HCT116 (cell line): Measurements from ENCODE around the gene KIAA0930. TPM values are rescaled to one million over a fixed set of nuclear protein-coding genes. Genes with fewer than 3 reads are reported as not detected.

ENCODE experiments used
- ATAC-seq: fragments of 200-7000 bp; cut with Tn5 transposase; 2 replicates; pipeline ENCODE4 v1.9.1; 2020; ENCODE audit warnings: mild to moderate bottlenecking, moderate library complexity
- BruUV-seq: library from RNA; stranded (reverse); fragments of 400-500 nt; replicated peaks from 2 replicates; lab custom pipeline; 2021; lab: Mats Ljungman, UMichigan
- CTCF ChIA-PET: fragments of 300-600 bp; sonication (Branson Sonifier 250); formaldehyde crosslinking; loops from one replicate; lab custom pipeline; 2021; ENCODE audit warnings: antibody characterized with exemption; lab: Charles Lee
- POLR2A ChIA-PET: fragments of 300-600, 350-600 bp; sonication (Branson Sonifier 250); formaldehyde crosslinking; loops from one replicate; lab custom pipeline; 2021; ENCODE audit warnings: antibody characterized with exemption; lab: Charles Lee
- RAD21 ChIA-PET, 2 experiments: fragments of 300-600 bp; sonication (Branson Sonifier 250); formaldehyde crosslinking; loops; one replicate each; lab custom pipeline; 2023; ENCODE audit warnings: low total read pairs in 2 of 2; ENCODE audit not compliant: uncharacterized antibody in 2 of 2, unreplicated experiment in 2 of 2, low non-redundant PET in 1 of 2; lab: Charles Lee
- DNase-seq: peaks from one replicate; pipeline ENCODE4 v3.0.0-alpha.2; 2010; ENCODE audit warnings: low read depth, low spot score
- H2AFZ ChIP-seq: fragments of 200-600 bp; shearing (Covaris generic), sonication (generic); 2 replicates; pipeline ENCODE4 v1.6.1; 2017; ENCODE audit warnings: low read depth, mixed run types, mixed read lengths, antibody characterized with exemption, low read length; ENCODE audit not compliant: poor library complexity, severe bottlenecking
- H3K27ac ChIP-seq: 2 replicates; pipeline ENCODE4 v1.5.1; 2012; ENCODE audit warnings: low read depth, low read length
- H3K27me3 ChIP-seq: fragments of 200-600 bp; sonication (generic); 2 replicates; pipeline ENCODE4 v1.6.1; 2016; ENCODE audit warnings: mixed run types, low read length, mixed read lengths; ENCODE audit not compliant: insufficient read depth
- H3K36me3 ChIP-seq, 2 experiments: fragments of 200-500 bp in 1 of 2; fragments of 200-600 bp in 1 of 2; sonication (Bioruptor generic) in 1 of 2; sonication (generic) in 1 of 2; 2 replicates each; pipeline versions ENCODE4 v1.5.1 to v1.6.1; 2014 to 2016; ENCODE audit warnings: low read length in 2 of 2, inconsistent platforms in 1 of 2, mixed read lengths in 1 of 2, mixed run types in 1 of 2; ENCODE audit not compliant: insufficient read depth in 2 of 2, control insufficient read depth in 1 of 2
- H3K4me1 ChIP-seq, 2 experiments: fragments of 200-600 bp in 1 of 2; sonication (generic) in 1 of 2; 2 replicates each; pipeline versions ENCODE4 v1.5.1 to v1.6.1; 2012 to 2017; ENCODE audit warnings: low read length in 2 of 2, inconsistent platforms in 1 of 2, mild to moderate bottlenecking in 1 of 2, mixed read lengths in 1 of 2, mixed run types in 1 of 2, moderate library complexity in 1 of 2; ENCODE audit not compliant: insufficient read depth in 2 of 2, control insufficient read depth in 1 of 2
- H3K4me2 ChIP-seq: fragments of 200-600 bp; sonication (generic); 2 replicates; pipeline ENCODE4 v1.6.1; 2017; ENCODE audit warnings: mixed run types, low read length, mixed read lengths
- H3K4me3 ChIP-seq, 2 experiments: fragments of 200-600 bp in 1 of 2; sonication (generic) in 1 of 2; replicated peaks in 1 of 2; 2 replicates each; pipeline ENCODE4 v1.5.1; 2011 to 2016; ENCODE audit warnings: low read length in 2 of 2, control low read depth in 1 of 2, low read depth in 1 of 2, mild to moderate bottlenecking in 1 of 2, mixed read lengths in 1 of 2, mixed run types in 1 of 2
- H3K79me2 ChIP-seq: fragments of 200-600 bp; sonication (generic); 2 replicates; pipeline ENCODE4 v1.6.1; 2017; ENCODE audit warnings: mild to moderate bottlenecking, mixed run types, low read length, moderate library complexity, mixed read lengths; ENCODE audit not compliant: insufficient read depth
- H3K9ac ChIP-seq: fragments of 200-600 bp; sonication (generic); 2 replicates; pipeline ENCODE4 v1.6.1; 2016; ENCODE audit warnings: low read length, mixed read lengths
- H3K9me2 ChIP-seq: fragments of 200-600 bp; sonication (generic), shearing (Covaris generic); 2 replicates; pipeline ENCODE4 v1.6.1; 2017; ENCODE audit warnings: mixed run types, mild to moderate bottlenecking, moderate library complexity; ENCODE audit not compliant: insufficient read depth
- H3K9me3 ChIP-seq, 2 experiments: fragments of 200-500 bp in 1 of 2; fragments of 200-600 bp in 1 of 2; sonication (Bioruptor generic) in 1 of 2; sonication (generic) in 1 of 2; 2 replicates each; pipeline ENCODE4 v1.6.1; 2014 to 2017; ENCODE audit warnings: low read length in 2 of 2, mixed read lengths in 2 of 2, inconsistent platforms in 1 of 2, low read depth in 1 of 2, mild to moderate bottlenecking in 1 of 2, mixed run types in 1 of 2, moderate library complexity in 1 of 2; ENCODE audit not compliant: control insufficient read depth in 1 of 2, insufficient read depth in 1 of 2
- H4K20me1 ChIP-seq: fragments of 200-600 bp; sonication (generic), shearing (Covaris generic); 2 replicates; pipeline ENCODE4 v1.6.1; 2017; ENCODE audit warnings: mixed run types, mild to moderate bottlenecking, moderate library complexity; ENCODE audit not compliant: insufficient read depth
- ATF3 ChIP-seq: IDR thresholded peaks from 2 replicates; pipeline ENCODE4 v1.6.1; 2012
- CBX3 ChIP-seq: IDR thresholded peaks from 2 replicates; pipeline ENCODE4 v1.6.1; 2012; ENCODE audit warnings: low read depth
- CEBPB ChIP-seq: IDR thresholded peaks from 2 replicates; pipeline ENCODE4 v1.6.1; 2012; ENCODE audit warnings: low read depth
- ELF1 ChIP-seq: IDR thresholded peaks from 2 replicates; pipeline ENCODE4 v1.6.1; 2012; ENCODE audit warnings: low read depth, borderline replicate concordance
- EZH2phosphoT487 ChIP-seq: fragments of 200-600 bp; IDR thresholded peaks from 2 replicates; pipeline ENCODE4 v1.6.1; 2018; ENCODE audit warnings: antibody characterized with exemption, borderline replicate concordance
- FOSL1 ChIP-seq: IDR thresholded peaks from 2 replicates; pipeline ENCODE4 v1.6.1; 2012; ENCODE audit warnings: low read depth
- JUND ChIP-seq: IDR thresholded peaks from 2 replicates; pipeline ENCODE4 v1.6.1; 2012
- POLR2A ChIP-seq: IDR thresholded peaks from 2 replicates; pipeline ENCODE4 v1.7.0; 2011; ENCODE audit warnings: borderline replicate concordance; ENCODE audit not compliant: insufficient read depth, insufficient read length; ENCODE audit errors: extremely low read depth
- POLR2AphosphoS5 ChIP-seq: IDR thresholded peaks from 2 replicates; pipeline ENCODE4 v1.6.1; 2011; ENCODE audit warnings: mild to moderate bottlenecking, low read depth, low read length, moderate library complexity
- RAD21 ChIP-seq: IDR thresholded peaks from 2 replicates; pipeline ENCODE4 v1.6.1; 2012; ENCODE audit warnings: low read depth, mild to moderate bottlenecking
- SIN3A ChIP-seq: IDR thresholded peaks from 2 replicates; pipeline ENCODE4 v1.6.1; 2012; ENCODE audit warnings: low read depth
- SP1 ChIP-seq: IDR thresholded peaks from 2 replicates; pipeline ENCODE4 v1.6.1; 2012; ENCODE audit warnings: low read depth
- SRF ChIP-seq: IDR thresholded peaks from 2 replicates; pipeline ENCODE4 v1.6.1; 2012; ENCODE audit warnings: low read depth
- TCF7L2 ChIP-seq: IDR thresholded peaks from 2 replicates; pipeline ENCODE4 v1.7.0; 2011; ENCODE audit warnings: borderline replicate concordance, inconsistent platforms; ENCODE audit not compliant: insufficient read depth, insufficient read length; ENCODE audit errors: extremely low read depth
- YY1 ChIP-seq: IDR thresholded peaks from 2 replicates; pipeline ENCODE4 v1.6.1; 2011; ENCODE audit warnings: low read length, low read depth, moderate library complexity, mild to moderate bottlenecking; ENCODE audit not compliant: insufficient replicate concordance; ENCODE audit errors: extremely low read depth
- ZNF274 ChIP-seq: fragments of 200-500 bp; sonication (Bioruptor generic); IDR thresholded peaks from 2 replicates; pipeline ENCODE4 v1.6.1; 2014; ENCODE audit warnings: mild to moderate bottlenecking, low read depth, low read length, inconsistent platforms
- intact Hi-C: fragments of 100-400 bp; cut with micrococcal nuclease; formaldehyde crosslinking; loops from 2 replicates; pipeline ENCODE4 v1.10.0; 2022
- total RNA-seq: library from RNA; stranded (reverse); gene quantifications from one replicate; pipeline ENCODE4 v1.2.1, GENCODE V29; 2021; ENCODE audit not compliant: unreplicated experiment
- TF ChIP-seq, protein P1 (sequence below): IDR thresholded peaks from 2 replicates; pipeline ENCODE4 v1.6.1; 2011; ENCODE audit warnings: mild to moderate bottlenecking, low read length, moderate library complexity; ENCODE audit not compliant: insufficient replicate concordance; ENCODE audit errors: extremely low read depth
- TF ChIP-seq, protein P2 (sequence below): IDR thresholded peaks from 2 replicates; pipeline ENCODE4 v1.6.1; 2012; ENCODE audit warnings: low read depth
- TF ChIP-seq, protein P3 (sequence below), 3 experiments: fragments of 200-600 bp in 1 of 3; sonication (generic) in 1 of 3; IDR thresholded peaks in 2 of 3; conservative IDR thresholded peaks in 1 of 3; 2 replicates each; pipeline ENCODE4 v1.5.1; 2012 to 2017; ENCODE audit warnings: low read depth in 2 of 3, low read length in 2 of 3, antibody characterized with exemption in 1 of 3, borderline replicate concordance in 1 of 3, control low read depth in 1 of 3, mild to moderate bottlenecking in 1 of 3, mixed read lengths in 1 of 3, mixed run types in 1 of 3, moderate library complexity in 1 of 3; ENCODE audit not compliant: insufficient read depth in 1 of 3

KIAA0930 gene
- total RNA-seq, 1 experiment from 2014 or later = 60.9 TPM

DNA sequence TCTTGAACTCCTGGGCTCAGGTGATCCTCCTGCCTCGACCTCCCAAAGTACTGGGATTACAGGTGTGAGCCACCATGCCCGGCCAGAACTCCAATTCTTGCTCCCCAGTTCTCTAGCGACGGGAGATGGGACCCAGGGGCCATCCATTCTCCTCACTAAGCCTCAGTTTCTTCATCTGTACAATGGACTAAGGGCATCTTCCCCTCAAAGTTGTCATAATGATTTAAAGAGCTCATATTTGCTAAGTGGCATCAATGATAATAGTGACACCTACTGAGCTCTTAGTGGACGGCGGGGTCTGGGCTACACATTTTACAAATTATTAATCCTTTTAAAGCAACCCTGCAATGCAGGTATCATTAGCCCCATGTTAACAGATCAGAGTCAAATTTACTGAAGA lies 34.5 kb downstream of the KIAA0930 start:
- TF ChIP-seq, protein P1, sequence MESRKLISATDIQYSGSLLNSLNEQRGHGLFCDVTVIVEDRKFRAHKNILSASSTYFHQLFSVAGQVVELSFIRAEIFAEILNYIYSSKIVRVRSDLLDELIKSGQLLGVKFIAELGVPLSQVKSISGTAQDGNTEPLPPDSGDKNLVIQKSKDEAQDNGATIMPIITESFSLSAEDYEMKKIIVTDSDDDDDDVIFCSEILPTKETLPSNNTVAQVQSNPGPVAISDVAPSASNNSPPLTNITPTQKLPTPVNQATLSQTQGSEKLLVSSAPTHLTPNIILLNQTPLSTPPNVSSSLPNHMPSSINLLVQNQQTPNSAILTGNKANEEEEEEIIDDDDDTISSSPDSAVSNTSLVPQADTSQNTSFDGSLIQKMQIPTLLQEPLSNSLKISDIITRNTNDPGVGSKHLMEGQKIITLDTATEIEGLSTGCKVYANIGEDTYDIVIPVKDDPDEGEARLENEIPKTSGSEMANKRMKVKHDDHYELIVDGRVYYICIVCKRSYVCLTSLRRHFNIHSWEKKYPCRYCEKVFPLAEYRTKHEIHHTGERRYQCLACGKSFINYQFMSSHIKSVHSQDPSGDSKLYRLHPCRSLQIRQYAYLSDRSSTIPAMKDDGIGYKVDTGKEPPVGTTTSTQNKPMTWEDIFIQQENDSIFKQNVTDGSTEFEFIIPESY = no peak
- TF ChIP-seq SIN3A (no peak), CEBPB (no peak), EZH2phosphoT487 (no peak), ATF3 (no peak), SRF (no peak), ELF1 (no peak), POLR2AphosphoS5 (no peak), FOSL1 (no peak), TCF7L2 (no peak), ZNF274 (no peak), CBX3 (no peak), JUND (no peak), YY1 (no peak), RAD21 (no peak; the same call in 1 of the 2 replicates), SP1 (no peak), POLR2A (no peak)
- TF ChIP-seq, protein P2, sequence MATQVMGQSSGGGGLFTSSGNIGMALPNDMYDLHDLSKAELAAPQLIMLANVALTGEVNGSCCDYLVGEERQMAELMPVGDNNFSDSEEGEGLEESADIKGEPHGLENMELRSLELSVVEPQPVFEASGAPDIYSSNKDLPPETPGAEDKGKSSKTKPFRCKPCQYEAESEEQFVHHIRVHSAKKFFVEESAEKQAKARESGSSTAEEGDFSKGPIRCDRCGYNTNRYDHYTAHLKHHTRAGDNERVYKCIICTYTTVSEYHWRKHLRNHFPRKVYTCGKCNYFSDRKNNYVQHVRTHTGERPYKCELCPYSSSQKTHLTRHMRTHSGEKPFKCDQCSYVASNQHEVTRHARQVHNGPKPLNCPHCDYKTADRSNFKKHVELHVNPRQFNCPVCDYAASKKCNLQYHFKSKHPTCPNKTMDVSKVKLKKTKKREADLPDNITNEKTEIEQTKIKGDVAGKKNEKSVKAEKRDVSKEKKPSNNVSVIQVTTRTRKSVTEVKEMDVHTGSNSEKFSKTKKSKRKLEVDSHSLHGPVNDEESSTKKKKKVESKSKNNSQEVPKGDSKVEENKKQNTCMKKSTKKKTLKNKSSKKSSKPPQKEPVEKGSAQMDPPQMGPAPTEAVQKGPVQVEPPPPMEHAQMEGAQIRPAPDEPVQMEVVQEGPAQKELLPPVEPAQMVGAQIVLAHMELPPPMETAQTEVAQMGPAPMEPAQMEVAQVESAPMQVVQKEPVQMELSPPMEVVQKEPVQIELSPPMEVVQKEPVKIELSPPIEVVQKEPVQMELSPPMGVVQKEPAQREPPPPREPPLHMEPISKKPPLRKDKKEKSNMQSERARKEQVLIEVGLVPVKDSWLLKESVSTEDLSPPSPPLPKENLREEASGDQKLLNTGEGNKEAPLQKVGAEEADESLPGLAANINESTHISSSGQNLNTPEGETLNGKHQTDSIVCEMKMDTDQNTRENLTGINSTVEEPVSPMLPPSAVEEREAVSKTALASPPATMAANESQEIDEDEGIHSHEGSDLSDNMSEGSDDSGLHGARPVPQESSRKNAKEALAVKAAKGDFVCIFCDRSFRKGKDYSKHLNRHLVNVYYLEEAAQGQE = no peak
- TF ChIP-seq, protein P3, sequence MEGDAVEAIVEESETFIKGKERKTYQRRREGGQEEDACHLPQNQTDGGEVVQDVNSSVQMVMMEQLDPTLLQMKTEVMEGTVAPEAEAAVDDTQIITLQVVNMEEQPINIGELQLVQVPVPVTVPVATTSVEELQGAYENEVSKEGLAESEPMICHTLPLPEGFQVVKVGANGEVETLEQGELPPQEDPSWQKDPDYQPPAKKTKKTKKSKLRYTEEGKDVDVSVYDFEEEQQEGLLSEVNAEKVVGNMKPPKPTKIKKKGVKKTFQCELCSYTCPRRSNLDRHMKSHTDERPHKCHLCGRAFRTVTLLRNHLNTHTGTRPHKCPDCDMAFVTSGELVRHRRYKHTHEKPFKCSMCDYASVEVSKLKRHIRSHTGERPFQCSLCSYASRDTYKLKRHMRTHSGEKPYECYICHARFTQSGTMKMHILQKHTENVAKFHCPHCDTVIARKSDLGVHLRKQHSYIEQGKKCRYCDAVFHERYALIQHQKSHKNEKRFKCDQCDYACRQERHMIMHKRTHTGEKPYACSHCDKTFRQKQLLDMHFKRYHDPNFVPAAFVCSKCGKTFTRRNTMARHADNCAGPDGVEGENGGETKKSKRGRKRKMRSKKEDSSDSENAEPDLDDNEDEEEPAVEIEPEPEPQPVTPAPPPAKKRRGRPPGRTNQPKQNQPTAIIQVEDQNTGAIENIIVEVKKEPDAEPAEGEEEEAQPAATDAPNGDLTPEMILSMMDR (IDR thresholded peaks at IDR 0.05 in 2 of 3, conservative IDR thresholded peaks at IDR 0.05 in 1 of 3; ENCODE audit: borderline replicate concordance in 1 of 3, insufficient read depth in 1 of 3, low read depth in 2 of 3, low read length in 2 of 3) = no peak
- no TSS peak for BruUV-seq
- ChIA-PET RAD21 (interaction anchor here in 1 of 2 experiments (0.6 kb wide), 1 partner anchor 74 kb away, joined by 3 read pairs; no protein-coding TSS in a partner anchor), CTCF (no interaction called here), POLR2A (no interaction called here)
- Histone ChIP-seq H3K9me3 (no peaks in the 10 kb centered on the region), H4K20me1 (no peaks in the 10 kb centered on the region), H3K79me2 (no peaks in the 10 kb centered on the region), H3K27ac (no peak overlapping the region), H3K9ac (no peak overlapping the region), H3K27me3 (no peaks in the 10 kb centered on the region), H2AFZ (no peak overlapping the region), H3K36me3 (peaks cover 0 to 3% of the 10 kb centered on the region in 2 experiments; a peak in 2 of 4 replicates), H3K4me1 (no peaks in the 10 kb centered on the region), H3K4me2 (no peak overlapping the region), H3K9me2 (no peaks in the 10 kb centered on the region), H3K4me3 (no peak overlapping the region)
- ATAC-seq (no peak), DNase-seq (no peak)
- intact Hi-C loops = no loop called here
